ENCODE measurements around the gene ATRIP. TPM values are rescaled to one million over a fixed set of nuclear protein-coding genes. Genes with fewer than 3 reads are reported as not detected.

Gene ATRIP
- total RNA-seq, 4 donors from 2014 or later, result 5.3 to 11.5 (median 7.5) TPM

- H3K9me3 ChIP-seq, result no peaks in the 10 kb centered on the region
- H3K27ac ChIP-seq, result no peak overlapping the region
- H3K4me3 ChIP-seq, result no peak overlapping the region
- peaks cover 7 to 19% of the 10 kb centered on the region in 2 donors for H3K4me1 ChIP-seq
- no peaks in the 10 kb centered on the region for H3K27me3 ChIP-seq
- no peaks in the 10 kb centered on the region for H3K36me3 ChIP-seq
- TF ChIP-seq CTCF (IDR thresholded peaks at IDR 0.05) (no peak), POLR2A (IDR thresholded peaks at IDR 0.05) (no peak)
- intact Hi-C loops (cut with DNase I; ENCODE audit: low total_unique reads), result no loop called here
- DNase-seq, result no peak
These were observed 24.3 kb upstream of the ATRIP start for GRCh38 chr3:48422272-48422671.

GRCh38 chr3:48422681-48423080 lies 23.9 kb upstream of the ATRIP start:
- peak overlapping the region in 1 of 2 donors; percentile 12 for H3K27ac ChIP-seq
- intact Hi-C loops (cut with DNase I; ENCODE audit: low total_unique reads), result no loop called here
- no peaks in the 10 kb centered on the region for H3K36me3 ChIP-seq
- TF ChIP-seq POLR2A (IDR thresholded peaks at IDR 0.05), result no peak
- TF ChIP-seq CTCF (IDR thresholded peaks at IDR 0.05), result no peak
- no peaks in the 10 kb centered on the region for H3K27me3 ChIP-seq
- no peaks in the 10 kb centered on the region for H3K9me3 ChIP-seq
- peaks cover 7 to 19% of the 10 kb centered on the region in 2 donors for H3K4me1 ChIP-seq
- no peak overlapping the region for H3K4me3 ChIP-seq
- DNase-seq, result no peak

GRCh38 chr3:48423241-48423882 lies 23.2 kb upstream of the ATRIP start:
- no peaks in the 10 kb centered on the region for H3K27me3 ChIP-seq
- TF ChIP-seq CTCF (IDR thresholded peaks at IDR 0.05) (no peak), POLR2A (IDR thresholded peaks at IDR 0.05) (no peak)
- no peaks in the 10 kb centered on the region for H3K9me3 ChIP-seq
- no peak overlapping the region for H3K4me3 ChIP-seq
- peak overlapping the region in 1 of 2 donors; percentile 12 for H3K27ac ChIP-seq
- H3K4me1 ChIP-seq, result peaks cover 11 to 19% of the 10 kb centered on the region in 2 donors
- DNase-seq, result no peak
- no peaks in the 10 kb centered on the region for H3K36me3 ChIP-seq
- intact Hi-C loops (cut with DNase I; ENCODE audit: low total_unique reads), result no loop called here

GRCh38 chr3:48423883-48424695 lies 22.4 kb upstream of the ATRIP start:
- Histone ChIP-seq H3K4me3 (no peak overlapping the region), H3K9me3 (no peaks in the 10 kb centered on the region), H3K27me3 (no peaks in the 10 kb centered on the region), H3K36me3 (no peaks in the 10 kb centered on the region), H3K4me1 (peaks cover 11 to 19% of the 10 kb centered on the region in 2 donors), H3K27ac (peak overlapping the region; percentile 91 to 97)
- intact Hi-C loops (cut with DNase I; ENCODE audit: low total_unique reads), result no loop called here
- TF ChIP-seq CTCF (IDR thresholded peaks at IDR 0.05), result no peak
- TF ChIP-seq POLR2A (IDR thresholded peaks at IDR 0.05), result no peak
- DNase-seq, result no peak

- H3K9me3 ChIP-seq, result no peaks in the 10 kb centered on the region
- peak; percentile 50 to 65 for DNase-seq
- peaks cover 11 to 22% of the 10 kb centered on the region in 2 donors for H3K4me1 ChIP-seq
These were observed 21.2 kb upstream of the ATRIP start for GRCh38 chr3:48425281-48425812.

More at GRCh38 chr3:48425281-48425812, 21.2 kb upstream of the ATRIP start:
- no peaks in the 10 kb centered on the region for H3K27me3 ChIP-seq
- no peak for TF ChIP-seq POLR2A (IDR thresholded peaks at IDR 0.05)
- no peak for TF ChIP-seq CTCF (IDR thresholded peaks at IDR 0.05)
- H3K36me3 ChIP-seq, result no peaks in the 10 kb centered on the region
- peak overlapping the region; percentile 91 to 97 for H3K27ac ChIP-seq
- H3K4me3 ChIP-seq, result no peak overlapping the region
- intact Hi-C loops (cut with DNase I; ENCODE audit: low total_unique reads), result no loop called here

All from uterus (tissue), 4 donors.